Measurements from ENCODE around the gene ADARB1.

Gene ADARB1

DNA sequence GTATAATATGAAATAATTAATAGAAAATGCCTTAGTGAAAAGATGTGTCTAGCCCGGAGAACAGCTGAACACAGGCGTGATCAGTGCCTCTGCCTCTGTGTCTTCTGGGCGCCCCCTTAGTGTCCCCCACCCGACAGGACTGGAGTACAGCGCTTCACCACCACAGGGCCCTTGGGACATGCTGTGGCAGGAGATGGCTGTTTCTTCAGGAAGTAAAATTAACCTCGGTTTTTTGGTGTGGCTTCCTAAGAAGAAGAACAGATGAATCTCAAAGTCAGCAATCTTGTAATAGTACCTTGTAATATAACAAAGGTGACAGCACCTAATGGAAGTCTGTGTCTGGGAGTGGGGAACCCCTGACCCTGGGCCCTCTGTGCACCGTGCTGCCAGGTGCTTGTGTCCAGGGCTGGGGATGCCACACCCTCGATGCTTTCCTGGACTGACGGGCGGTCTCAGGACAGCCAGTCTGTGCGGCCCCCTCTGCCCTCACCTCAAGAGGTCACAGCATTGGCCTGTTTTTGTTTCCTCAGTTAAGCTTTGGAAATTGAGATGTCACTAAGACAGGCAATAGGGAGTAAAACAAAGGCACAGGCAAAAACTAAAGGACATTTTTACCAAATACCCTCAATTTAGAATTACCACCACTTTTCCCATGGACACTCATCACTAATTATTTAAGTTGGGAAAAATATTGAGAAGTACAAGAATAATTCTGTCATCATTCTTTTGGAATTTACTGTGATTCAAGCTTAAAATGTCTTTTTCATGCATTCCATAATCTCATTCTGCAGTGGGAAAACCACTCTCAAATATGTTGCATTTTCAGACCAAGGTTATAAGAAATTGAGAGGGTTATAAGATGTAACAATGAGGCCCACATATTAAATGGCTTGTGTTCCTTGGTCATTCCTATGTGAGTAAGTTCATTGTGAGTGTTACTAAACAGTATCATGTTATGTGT lies 79.3 kb downstream of the ADARB1 start:
- CTCF ChIA-PET: interaction anchor here (0.8 to 4.6 kb wide), 8 partner anchors 13 to 665 kb away, joined by 3 to 19 read pairs (median 4); no protein-coding TSS in a partner anchor
- DNase-seq: no peak
- peak overlapping the region; percentile 17 for H3K4me3 Mint-ChIP-seq
- H3K4me1 Mint-ChIP-seq: peaks cover 43% of the 10 kb centered on the region
- H3K9me3 Mint-ChIP-seq: no peaks in the 10 kb centered on the region
- H3K27me3 Mint-ChIP-seq: no peaks in the 10 kb centered on the region
- H3K36me3 Mint-ChIP-seq: peaks cover 14% of the 10 kb centered on the region
- H3K27ac Mint-ChIP-seq: peak overlapping the region; percentile 62

DNA sequence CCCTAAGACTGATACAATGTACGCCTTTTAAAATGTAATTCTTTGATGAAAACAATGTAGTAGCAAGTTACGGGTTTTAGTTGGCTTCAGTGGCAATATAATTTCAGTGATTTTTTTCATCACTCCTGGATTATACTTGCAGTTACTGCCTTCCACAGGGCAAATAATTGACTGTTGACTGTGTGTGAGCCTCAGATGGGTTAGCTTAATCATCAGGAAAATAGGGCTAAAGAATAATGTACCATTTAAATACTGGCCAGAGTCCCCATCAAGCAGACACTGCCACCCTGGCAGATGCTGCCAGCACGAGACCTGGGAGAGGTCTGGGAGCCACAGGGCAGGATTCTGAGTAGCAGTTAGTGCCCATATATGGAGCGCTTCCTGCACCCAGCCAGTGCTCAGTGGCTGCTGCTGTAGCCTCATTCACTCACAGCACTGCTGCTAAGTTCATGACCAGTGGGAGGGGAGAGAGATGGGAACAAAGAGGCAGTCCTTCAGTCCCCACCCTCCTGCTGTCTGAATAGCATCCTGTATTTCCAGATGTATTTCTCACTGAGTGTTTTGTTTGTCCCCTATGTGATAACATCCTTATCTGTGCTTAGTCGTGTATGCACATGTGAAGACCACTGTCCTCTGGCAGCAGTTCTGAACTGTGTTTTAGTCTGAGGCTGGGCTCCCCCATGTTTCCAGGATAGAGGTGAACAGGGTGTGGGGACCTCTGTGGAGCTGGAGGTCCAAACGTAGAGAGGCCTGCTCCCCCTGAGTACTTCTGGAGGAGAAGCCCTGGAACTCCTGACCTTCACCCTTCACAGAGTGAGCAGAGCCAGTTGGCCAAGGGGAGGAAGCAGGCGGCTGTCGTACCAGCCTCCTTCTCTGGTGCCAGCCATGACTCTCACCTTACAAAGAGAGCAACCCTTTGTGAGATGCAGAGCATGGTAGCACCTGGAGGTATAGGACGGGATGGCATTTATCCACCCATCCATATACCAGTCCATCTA lies 80.4 kb downstream of the ADARB1 start:
- CTCF ChIA-PET: interaction anchor here (1.0 to 4.6 kb wide), 2 partner anchors 17 to 154 kb away, joined by 3 to 19 read pairs; no protein-coding TSS in a partner anchor
- Mint-ChIP-seq H3K4me1 (peaks cover 43% of the 10 kb centered on the region), H3K4me3 (no peak overlapping the region), H3K27me3 (no peaks in the 10 kb centered on the region), H3K9me3 (no peaks in the 10 kb centered on the region), H3K27ac (no peak overlapping the region), H3K36me3 (peaks cover 14% of the 10 kb centered on the region)
- DNase-seq: peak; percentile 61

GRCh38 chr21:45155910-45156309 lies 81.5 kb downstream of the ADARB1 start:
- CTCF ChIA-PET: no interaction called here
- DNase-seq: no peak

GRCh38 chr21:45156459-45156858 lies 82.1 kb downstream of the ADARB1 start:
- Mint-ChIP-seq H3K4me1 (peaks cover 37% of the 10 kb centered on the region), H3K36me3 (peaks cover 14% of the 10 kb centered on the region), H3K27ac (no peak overlapping the region), H3K9me3 (no peaks in the 10 kb centered on the region), H3K27me3 (no peaks in the 10 kb centered on the region), H3K4me3 (no peak overlapping the region)
- CTCF ChIA-PET: no interaction called here
- no peak for DNase-seq

More at GRCh38 chr21:45155910-45156309, 81.5 kb downstream of the ADARB1 start:
- no peaks in the 10 kb centered on the region for H3K27me3 Mint-ChIP-seq
- peaks cover 43% of the 10 kb centered on the region for H3K4me1 Mint-ChIP-seq
- H3K36me3 Mint-ChIP-seq: peaks cover 14% of the 10 kb centered on the region
- no peak overlapping the region for H3K4me3 Mint-ChIP-seq
- H3K27ac Mint-ChIP-seq: no peak overlapping the region
- H3K9me3 Mint-ChIP-seq: no peaks in the 10 kb centered on the region

DNA sequence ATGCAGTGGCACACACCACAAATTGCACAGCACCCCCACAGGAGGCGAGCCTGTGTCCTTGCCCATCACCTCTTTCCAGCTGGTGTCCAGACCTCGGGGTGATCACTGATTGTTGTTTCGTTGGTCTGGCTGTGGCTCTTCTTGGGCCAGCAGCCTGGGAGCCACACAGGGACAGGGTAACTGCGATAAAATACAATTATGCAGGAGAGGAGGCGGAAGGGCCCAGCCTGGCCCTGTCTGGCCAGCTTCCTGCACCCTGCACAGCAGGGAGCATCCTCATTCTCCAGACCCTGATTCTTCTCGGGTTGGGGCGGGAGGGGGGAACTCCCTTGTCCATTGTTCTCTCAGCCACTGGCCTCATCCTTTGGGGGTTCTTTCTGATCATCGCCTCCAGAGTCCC lies 83.6 kb downstream of the ADARB1 start:
- Mint-ChIP-seq H3K4me1 (peaks cover 23% of the 10 kb centered on the region), H3K9me3 (no peaks in the 10 kb centered on the region), H3K4me3 (no peak overlapping the region), H3K27me3 (no peaks in the 10 kb centered on the region), H3K27ac (no peak overlapping the region), H3K36me3 (peaks cover 14% of the 10 kb centered on the region)
- DNase-seq: no peak
- CTCF ChIA-PET: no interaction called here

DNA sequence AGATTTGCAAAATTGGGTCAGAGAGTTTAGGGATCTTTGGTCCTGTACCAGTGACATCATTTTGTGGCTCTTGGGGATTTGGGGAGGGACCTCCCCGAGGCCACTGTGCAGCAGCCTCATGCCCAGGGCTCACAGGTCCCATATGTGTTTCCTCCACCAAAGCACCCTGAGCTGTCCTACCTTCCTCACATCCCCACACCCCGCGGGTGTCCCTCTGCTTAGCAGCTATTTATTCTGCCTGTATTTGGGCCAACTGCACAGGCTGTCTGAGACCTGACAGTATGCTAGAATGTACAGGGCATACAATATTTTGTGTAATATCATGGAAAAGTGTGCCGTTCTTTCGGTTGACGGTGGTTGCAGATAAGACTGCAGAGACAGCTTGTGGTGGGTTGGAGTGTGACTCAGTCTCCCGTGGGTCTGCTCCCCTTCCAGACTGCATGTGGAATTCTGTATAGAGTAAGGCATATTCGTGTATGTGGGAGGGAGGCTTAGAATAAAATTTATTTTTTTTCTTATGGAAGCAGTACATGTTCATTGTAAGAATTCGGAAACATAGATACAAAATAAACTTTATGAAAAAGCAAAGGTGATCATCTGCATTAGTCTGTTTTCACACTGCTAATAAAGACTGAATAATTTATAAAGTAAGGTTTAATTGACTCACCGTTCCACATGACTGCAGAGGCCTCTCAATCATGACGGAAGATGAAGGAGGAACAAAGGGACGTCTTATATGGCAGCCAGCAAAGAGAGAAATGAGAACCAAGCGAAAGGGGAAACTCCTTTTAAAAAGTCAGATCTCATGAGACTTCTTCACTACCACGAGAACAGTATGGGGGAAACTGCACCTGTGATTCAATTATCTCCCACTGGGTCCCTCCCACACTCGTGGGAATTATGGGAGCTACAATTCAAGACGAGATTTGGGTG lies 84.4 kb downstream of the ADARB1 start:
- Mint-ChIP-seq H3K4me1 (peaks cover 16% of the 10 kb centered on the region), H3K27ac (no peak overlapping the region), H3K4me3 (no peak overlapping the region), H3K27me3 (no peaks in the 10 kb centered on the region), H3K36me3 (peaks cover 14% of the 10 kb centered on the region), H3K9me3 (no peaks in the 10 kb centered on the region)
- DNase-seq: no peak
- CTCF ChIA-PET: no interaction called here

- CTCF ChIA-PET: no interaction called here
- Mint-ChIP-seq H3K36me3 (peaks cover 11% of the 10 kb centered on the region), H3K27ac (no peak overlapping the region), H3K4me3 (no peak overlapping the region), H3K4me1 (peaks cover 2% of the 10 kb centered on the region), H3K27me3 (no peaks in the 10 kb centered on the region), H3K9me3 (no peaks in the 10 kb centered on the region)
- no peak for DNase-seq
Observed at GRCh38 chr21:45160198-45160597, 85.8 kb downstream of the ADARB1 start.

- Mint-ChIP-seq H3K4me3 (no peak overlapping the region), H3K27me3 (no peaks in the 10 kb centered on the region), H3K27ac (no peak overlapping the region), H3K36me3 (peaks cover 6% of the 10 kb centered on the region), H3K9me3 (no peaks in the 10 kb centered on the region), H3K4me1 (no peaks in the 10 kb centered on the region)
- CTCF ChIA-PET: interaction anchor here (1.1 to 1.5 kb wide), 2 partner anchors 20 to 23 kb away, joined by 4 read pairs; no protein-coding TSS in a partner anchor
- DNase-seq: no peak
Observed at GRCh38 chr21:45161038-45161945, 86.9 kb downstream of the ADARB1 start.

DNA sequence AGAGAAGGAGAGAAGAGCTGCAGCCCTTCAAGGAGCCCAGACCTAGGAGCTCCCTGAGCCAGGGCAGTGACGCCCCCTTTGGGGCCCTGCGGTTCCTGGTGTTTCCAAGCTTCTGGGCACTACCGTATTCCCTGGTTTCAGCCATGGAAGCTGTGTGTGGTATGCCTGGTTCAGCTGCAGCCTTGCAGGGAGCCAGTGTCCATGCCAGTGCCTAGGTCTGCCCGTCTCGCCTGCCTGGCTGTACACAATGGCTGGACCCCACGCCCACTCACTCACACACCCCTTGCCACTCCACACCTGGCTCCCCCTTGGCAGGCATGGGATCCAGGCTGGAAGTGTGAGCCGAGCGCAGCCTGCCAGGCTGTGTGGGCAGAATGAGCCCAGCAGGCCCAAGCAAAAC lies 87.7 kb downstream of the ADARB1 start:
- Mint-ChIP-seq H3K27me3 (no peaks in the 10 kb centered on the region), H3K27ac (no peak overlapping the region), H3K4me3 (no peak overlapping the region), H3K36me3 (no peaks in the 10 kb centered on the region), H3K4me1 (no peaks in the 10 kb centered on the region), H3K9me3 (no peaks in the 10 kb centered on the region)
- DNase-seq: no peak
- CTCF ChIA-PET: interaction anchor here (1.1 to 1.5 kb wide), 3 partner anchors 20 to 147 kb away, joined by 3 to 4 read pairs (median 4); no protein-coding TSS in a partner anchor

DNA sequence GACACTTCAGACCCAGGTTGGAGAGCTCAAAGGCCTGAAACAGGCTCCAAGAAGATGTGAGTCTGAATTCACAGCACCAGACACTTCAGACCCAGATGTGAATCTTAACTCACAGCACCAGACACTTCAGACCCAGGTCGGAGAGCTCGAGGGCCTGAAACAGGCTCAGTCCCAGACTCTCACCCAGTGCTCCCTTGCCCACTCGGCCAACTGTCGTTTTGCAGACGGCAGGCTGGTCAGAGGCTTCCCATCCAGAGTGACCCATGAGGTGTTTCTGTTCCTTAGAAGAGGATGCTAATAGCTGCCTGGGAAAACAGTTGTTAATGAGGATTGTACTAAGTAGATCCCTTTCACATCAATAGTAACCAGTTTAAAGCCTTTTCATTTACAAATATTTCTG lies 88.4 kb downstream of the ADARB1 start:
- CTCF ChIA-PET: interaction anchor here (1.2 kb wide), 1 partner anchor 146 kb away, joined by 3 read pairs; no protein-coding TSS in a partner anchor
- Mint-ChIP-seq H3K27me3 (no peaks in the 10 kb centered on the region), H3K4me1 (peaks cover 2% of the 10 kb centered on the region), H3K36me3 (no peaks in the 10 kb centered on the region), H3K27ac (no peak overlapping the region), H3K4me3 (no peak overlapping the region), H3K9me3 (no peaks in the 10 kb centered on the region)
- DNase-seq: no peak

DNA sequence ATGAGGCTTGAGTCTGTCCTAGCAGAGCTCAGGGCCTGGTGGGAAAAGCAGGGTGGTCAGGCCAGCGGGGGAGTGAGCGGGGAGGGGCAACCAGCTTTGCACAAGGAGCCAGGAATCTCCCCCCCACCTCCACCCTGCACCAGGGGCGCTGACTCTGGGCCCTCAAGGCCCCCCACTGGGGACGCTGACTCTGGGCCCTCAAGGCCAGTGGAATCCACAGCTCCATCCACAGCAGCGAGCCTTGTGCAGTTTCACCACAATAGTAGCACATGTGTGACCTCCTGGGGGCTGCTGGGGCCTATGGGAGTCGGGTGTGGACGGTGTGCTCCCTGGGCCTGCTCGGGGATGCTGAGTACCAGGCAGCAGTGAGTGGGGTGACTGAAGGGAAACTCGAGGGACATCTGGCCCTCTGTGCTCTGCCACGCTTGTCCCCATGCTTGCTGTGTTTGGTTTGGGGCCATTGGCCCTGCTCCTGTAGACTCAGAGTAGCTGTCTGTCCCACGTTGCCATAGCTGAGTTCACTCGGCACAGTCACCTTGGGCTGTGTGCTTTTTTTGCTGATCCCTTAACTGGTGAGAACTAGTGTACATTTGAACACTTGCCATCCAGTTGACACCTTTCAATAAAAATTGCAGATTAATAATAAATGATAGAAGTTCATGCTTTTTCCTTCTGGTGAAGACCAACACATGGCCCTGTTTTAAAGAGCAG lies 89.2 kb downstream of the ADARB1 start:
- Mint-ChIP-seq H3K4me1 (peaks cover 7% of the 10 kb centered on the region), H3K9me3 (no peaks in the 10 kb centered on the region), H3K36me3 (no peaks in the 10 kb centered on the region), H3K4me3 (no peak overlapping the region), H3K27me3 (no peaks in the 10 kb centered on the region), H3K27ac (no peak overlapping the region)
- no peak for DNase-seq
- CTCF ChIA-PET: interaction anchor here (1.2 to 1.9 kb wide), 2 partner anchors 25 to 145 kb away, joined by 3 to 6 read pairs; no protein-coding TSS in a partner anchor

DNA sequence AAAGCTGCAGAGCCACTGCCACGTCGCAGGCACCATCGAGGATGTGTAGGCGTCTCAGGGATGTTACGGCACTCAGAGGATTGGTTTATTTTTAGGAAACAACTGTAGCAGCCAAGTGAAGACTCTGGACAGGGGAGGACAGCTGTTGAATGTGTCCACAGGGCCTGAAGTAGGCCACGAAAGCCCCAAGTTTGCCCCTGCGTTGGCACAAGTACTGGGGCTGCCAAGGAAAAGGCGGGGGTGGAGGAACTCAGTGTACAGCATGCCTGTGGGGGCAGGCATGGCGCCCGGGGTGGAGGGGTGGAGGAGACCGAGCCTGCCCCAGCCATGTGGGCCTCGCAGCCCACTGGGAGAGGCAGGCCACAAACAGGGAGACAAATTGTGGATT lies 89.7 kb downstream of the ADARB1 start:
- H3K4me3 Mint-ChIP-seq: no peak overlapping the region
- no peak for DNase-seq
- no peak overlapping the region for H3K27ac Mint-ChIP-seq
- H3K4me1 Mint-ChIP-seq: peaks cover 13% of the 10 kb centered on the region
- CTCF ChIA-PET: interaction anchor here (1.9 kb wide), 1 partner anchor 26 kb away, joined by 6 read pairs; no protein-coding TSS in a partner anchor
- H3K27me3 Mint-ChIP-seq: no peaks in the 10 kb centered on the region
- H3K9me3 Mint-ChIP-seq: no peaks in the 10 kb centered on the region
- H3K36me3 Mint-ChIP-seq: no peaks in the 10 kb centered on the region

Measured in activated naive CD4-positive, alpha-beta T cell treated with anti-CD3 and anti-CD28 coated beads, Interleukin-2, amount 10 ng/mL, durations not matched to agents 7 days and 5 days (primary cell).